ENCODE results near the gene TTLL7. TPM values are rescaled to one million over a fixed set of nuclear protein-coding genes. Genes with fewer than 3 reads are reported as not detected.
"Not testable (repeated sequence)": the region's sequence is repeated elsewhere in the genome, so short reads cannot be mapped to it uniquely, and the experiment has no call there.

Gene TTLL7
- total RNA-seq, 1 donor from 2014 or later, result 15.0 TPM

DNA sequence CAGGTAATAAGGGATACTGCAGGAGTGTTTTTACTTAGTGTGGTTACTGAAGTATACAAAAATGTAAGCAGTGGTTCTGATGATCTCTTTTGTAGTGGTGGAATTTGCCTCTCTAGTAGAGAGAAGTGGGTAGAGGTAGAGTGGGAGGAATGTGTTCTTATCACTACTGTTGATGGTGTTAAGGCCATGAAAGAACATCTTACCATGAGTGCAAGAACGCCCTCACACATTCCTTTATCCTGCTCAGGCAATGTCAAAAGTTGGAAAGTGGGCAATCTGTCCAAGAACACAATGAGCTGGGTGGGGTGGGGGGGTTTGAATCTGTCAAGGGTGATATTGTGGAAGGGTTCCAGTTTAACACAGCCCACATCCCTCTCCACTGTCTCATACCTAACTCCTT, 78.6 kb downstream of the TTLL7 start:
- TF ChIP-seq POLR2AphosphoS5 (IDR thresholded peaks at IDR 0.05; ENCODE audit: insufficient read depth in 1 of 2, low read depth in 1 of 2), result no peak
- TF ChIP-seq, protein P1, sequence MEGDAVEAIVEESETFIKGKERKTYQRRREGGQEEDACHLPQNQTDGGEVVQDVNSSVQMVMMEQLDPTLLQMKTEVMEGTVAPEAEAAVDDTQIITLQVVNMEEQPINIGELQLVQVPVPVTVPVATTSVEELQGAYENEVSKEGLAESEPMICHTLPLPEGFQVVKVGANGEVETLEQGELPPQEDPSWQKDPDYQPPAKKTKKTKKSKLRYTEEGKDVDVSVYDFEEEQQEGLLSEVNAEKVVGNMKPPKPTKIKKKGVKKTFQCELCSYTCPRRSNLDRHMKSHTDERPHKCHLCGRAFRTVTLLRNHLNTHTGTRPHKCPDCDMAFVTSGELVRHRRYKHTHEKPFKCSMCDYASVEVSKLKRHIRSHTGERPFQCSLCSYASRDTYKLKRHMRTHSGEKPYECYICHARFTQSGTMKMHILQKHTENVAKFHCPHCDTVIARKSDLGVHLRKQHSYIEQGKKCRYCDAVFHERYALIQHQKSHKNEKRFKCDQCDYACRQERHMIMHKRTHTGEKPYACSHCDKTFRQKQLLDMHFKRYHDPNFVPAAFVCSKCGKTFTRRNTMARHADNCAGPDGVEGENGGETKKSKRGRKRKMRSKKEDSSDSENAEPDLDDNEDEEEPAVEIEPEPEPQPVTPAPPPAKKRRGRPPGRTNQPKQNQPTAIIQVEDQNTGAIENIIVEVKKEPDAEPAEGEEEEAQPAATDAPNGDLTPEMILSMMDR (IDR thresholded peaks at IDR 0.05), result no peak
- TF ChIP-seq POLR2A (IDR thresholded peaks at IDR 0.05), result no peak

DNA sequence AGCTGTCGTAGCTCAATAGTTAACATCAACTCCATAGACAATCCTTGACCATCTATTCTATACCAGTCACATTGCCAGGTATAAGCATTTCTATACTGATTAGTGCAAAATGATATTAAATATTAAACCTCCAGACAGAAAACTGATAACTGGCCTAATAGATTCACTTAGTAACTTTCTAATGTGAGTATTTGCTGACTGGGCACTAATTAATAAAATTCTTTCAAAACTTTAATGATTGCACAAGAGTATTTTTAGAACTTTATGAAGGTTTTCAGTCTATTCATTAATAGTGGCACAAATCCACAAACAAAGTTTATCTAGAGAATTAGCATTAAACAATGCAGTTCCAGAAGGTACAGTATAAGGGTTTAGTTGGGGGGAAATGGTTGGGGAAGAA, 79.1 kb downstream of the TTLL7 start:
- no peaks in the 10 kb centered on the region for H3K36me3 ChIP-seq
- no peak for DNase-seq (ENCODE audit: extremely low spot score in 2 of 2)
- no peaks in the 10 kb centered on the region for H3K4me1 ChIP-seq
- intact Hi-C loops (cut with DNase I), result no loop called here
- H3K4me3 ChIP-seq, result no peak overlapping the region
- H3K27me3 ChIP-seq, result no peaks in the 10 kb centered on the region
- TF ChIP-seq POLR2AphosphoS5 (IDR thresholded peaks at IDR 0.05; ENCODE audit: insufficient read depth in 1 of 2, low read depth in 1 of 2) (no peak), POLR2A (IDR thresholded peaks at IDR 0.05) (no peak)
- TF ChIP-seq, protein P1 (IDR thresholded peaks at IDR 0.05), result no peak
- no peak overlapping the region for H3K27ac ChIP-seq
- no peaks in the 10 kb centered on the region for H3K9me3 ChIP-seq

More for the DNA sequence above, 78.6 kb downstream of the TTLL7 start:
- no peaks in the 10 kb centered on the region for H3K36me3 ChIP-seq
- H3K4me1 ChIP-seq, result no peaks in the 10 kb centered on the region
- H3K27me3 ChIP-seq, result no peaks in the 10 kb centered on the region
- H3K27ac ChIP-seq, result no peak overlapping the region
- no peaks in the 10 kb centered on the region for H3K9me3 ChIP-seq
- DNase-seq (ENCODE audit: extremely low spot score in 2 of 2), result no peak
- no peak overlapping the region for H3K4me3 ChIP-seq
- intact Hi-C loops (cut with DNase I), result no loop called here

DNA sequence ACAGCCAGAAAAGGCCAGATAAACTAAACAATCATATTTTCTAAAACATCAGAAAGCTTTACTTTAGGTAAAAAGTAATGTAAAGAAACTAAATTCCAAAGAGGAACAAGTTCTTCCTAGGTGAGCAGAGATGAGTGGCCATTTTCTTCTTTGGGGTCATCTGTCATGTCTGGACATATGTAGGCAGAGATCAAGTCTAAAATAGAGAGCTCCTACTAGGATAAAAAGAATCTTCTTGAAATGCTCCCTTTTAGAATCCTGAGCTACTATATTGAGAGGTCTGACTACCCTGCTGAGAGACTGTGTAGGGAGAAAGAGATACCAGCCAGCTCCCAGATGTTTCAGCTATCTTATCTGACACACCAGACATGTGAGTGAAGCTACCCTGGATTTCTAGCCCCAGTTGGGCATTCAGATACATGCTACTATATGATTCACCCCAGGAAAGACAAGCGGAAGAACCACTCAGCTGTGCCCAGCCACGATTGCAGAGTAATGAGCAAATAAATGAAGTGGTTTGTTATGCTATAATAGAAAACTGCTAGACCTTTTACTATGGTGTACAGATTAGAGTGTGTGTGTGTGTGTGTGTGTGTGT, 80.1 kb downstream of the TTLL7 start:
- Histone ChIP-seq H3K27ac (no peak overlapping the region), H3K4me3 (no peak overlapping the region), H3K36me3 (no peaks in the 10 kb centered on the region), H3K4me1 (no peaks in the 10 kb centered on the region), H3K27me3 (no peaks in the 10 kb centered on the region), H3K9me3 (no peaks in the 10 kb centered on the region)
- DNase-seq (ENCODE audit: extremely low spot score in 2 of 2), result no peak
- intact Hi-C loops (cut with DNase I), result no loop called here
- no peak for TF ChIP-seq POLR2A (IDR thresholded peaks at IDR 0.05)

DNA sequence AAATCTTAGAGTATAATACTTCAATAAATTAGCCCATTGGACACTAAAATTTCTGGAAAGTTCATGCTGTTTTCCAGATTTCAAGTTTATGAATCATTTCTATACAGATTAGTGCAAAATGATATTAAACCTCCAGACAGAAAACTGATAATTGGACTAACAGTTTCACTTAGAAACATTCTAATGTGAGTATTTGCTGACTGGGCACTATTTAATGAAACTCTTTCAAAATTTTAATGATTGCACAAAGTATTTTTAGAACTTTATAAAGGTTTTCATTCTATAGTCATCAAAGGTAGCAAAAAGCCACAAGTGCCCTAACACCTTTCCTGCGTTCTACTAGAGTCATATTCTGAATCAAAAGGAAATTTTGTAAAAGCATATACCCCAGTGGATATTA, 81.0 kb downstream of the TTLL7 start:
- no peaks in the 10 kb centered on the region for H3K9me3 ChIP-seq
- H3K4me3 ChIP-seq, result no peak overlapping the region
- H3K36me3 ChIP-seq, result no peaks in the 10 kb centered on the region
- no peak for TF ChIP-seq POLR2A (IDR thresholded peaks at IDR 0.05)
- TF ChIP-seq POLR2AphosphoS5 (IDR thresholded peaks at IDR 0.05; ENCODE audit: insufficient read depth in 1 of 2, low read depth in 1 of 2), result no peak
- TF ChIP-seq, protein P1 (IDR thresholded peaks at IDR 0.05), result no peak
- intact Hi-C loops (cut with DNase I), result no loop called here
- no peaks in the 10 kb centered on the region for H3K4me1 ChIP-seq
- no peak overlapping the region for H3K27ac ChIP-seq
- H3K27me3 ChIP-seq, result no peaks in the 10 kb centered on the region
- DNase-seq (ENCODE audit: extremely low spot score in 2 of 2), result no peak

DNA sequence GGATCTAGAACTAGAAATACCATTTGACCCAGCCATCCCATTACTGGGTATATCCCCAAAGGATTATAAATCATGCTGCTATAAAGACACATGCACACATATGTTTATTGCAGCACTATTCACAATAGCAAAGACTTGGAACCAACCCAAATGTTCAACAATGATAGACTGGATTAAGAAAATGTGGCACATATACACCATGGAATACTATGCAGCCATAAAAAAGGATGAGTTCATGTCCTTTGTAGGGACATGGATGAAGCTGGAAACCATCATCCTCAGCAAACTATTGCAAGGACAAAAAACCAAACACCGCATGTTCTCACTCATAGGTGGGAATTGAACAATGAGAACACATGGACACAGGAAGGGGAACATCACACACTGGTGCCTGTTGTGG, 82.8 kb downstream of the TTLL7 start:
- DNase-seq (ENCODE audit: extremely low spot score in 2 of 2); H3K4me3 ChIP-seq; H3K4me1 ChIP-seq; H3K27ac ChIP-seq; H3K27me3 ChIP-seq; H3K36me3 ChIP-seq; H3K9me3 ChIP-seq; intact Hi-C loops (cut with DNase I): not testable (repeated sequence)

DNA sequence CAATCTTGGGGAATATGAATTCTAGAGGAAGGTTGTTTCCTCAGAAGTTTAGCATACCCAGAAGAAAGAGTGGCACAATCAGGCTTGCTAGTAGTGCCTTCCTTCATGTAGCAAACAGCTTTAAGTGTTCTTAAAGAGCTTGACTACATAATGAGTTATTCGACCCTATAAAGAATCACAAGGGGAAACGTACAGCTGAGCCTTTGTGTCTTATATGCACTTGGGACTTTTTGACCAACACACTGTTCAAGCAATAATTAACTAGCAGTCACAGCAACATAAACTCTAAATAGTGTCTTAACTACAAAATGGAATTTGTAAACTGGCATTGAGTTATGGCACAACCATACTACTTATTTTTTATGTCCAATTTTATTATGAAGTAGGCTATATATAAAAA, 86.1 kb downstream of the TTLL7 start:
- Histone ChIP-seq H3K27me3 (no peaks in the 10 kb centered on the region), H3K4me1 (no peaks in the 10 kb centered on the region), H3K27ac (no peak overlapping the region), H3K36me3 (no peaks in the 10 kb centered on the region), H3K9me3 (no peaks in the 10 kb centered on the region), H3K4me3 (no peak overlapping the region)
- TF ChIP-seq, protein P1 (IDR thresholded peaks at IDR 0.05), result no peak
- TF ChIP-seq POLR2AphosphoS5 (IDR thresholded peaks at IDR 0.05; ENCODE audit: insufficient read depth in 1 of 2, low read depth in 1 of 2) (no peak), POLR2A (IDR thresholded peaks at IDR 0.05) (no peak)
- no peak for DNase-seq (ENCODE audit: extremely low spot score in 2 of 2)
- intact Hi-C loops (cut with DNase I), result no loop called here

Measured in vagina (tissue), 2 donors.